Activated CD8-positive, alpha-beta memory T cell treated with anti-CD3 and anti-CD28 coated beads for 4 hours (primary cell): ENCODE measurements around the gene PTPN18.

ENCODE experiments used
- DNase-seq, 2 donors: peaks; one replicate each; pipeline ENCODE4 v3.0.0-alpha.2; 2020; ENCODE audit warnings: low read depth in 2 of 2

PTPN18 gene

GRCh38 chr2:130339885-130340745, 15.7 kb upstream of the PTPN18 start:
- DNase-seq = no peak

- DNase-seq = no peak
Observed at GRCh38 chr2:130341562-130342019, 14.3 kb upstream of the PTPN18 start.

GRCh38 chr2:130342020-130342532, 13.8 kb upstream of the PTPN18 start:
- DNase-seq = peak; percentile 61 to 70

GRCh38 chr2:130342533-130343275, 13.2 kb upstream of the PTPN18 start, which contains the start of gene IMP4:
TSS of gene IMP4 (plus strand) at chr2:130342897. CDS start at chr2:130342933, 36 bp downstream.
- DNase-seq = peak; percentile 84 to 91

- no peak for DNase-seq
Observed at GRCh38 chr2:130344578-130344977, 11.3 kb upstream of the PTPN18 start.

GRCh38 chr2:130345091-130345490, 10.8 kb upstream of the PTPN18 start:
- DNase-seq = no peak

- DNase-seq = no peak
Observed at GRCh38 chr2:130345611-130346010, 10.2 kb upstream of the PTPN18 start.

- no peak for DNase-seq
Observed at GRCh38 chr2:130346041-130346740, 9.7 kb upstream of the PTPN18 start.

GRCh38 chr2:130346741-130347066, 9.2 kb upstream of the PTPN18 start:
- DNase-seq = no peak

- DNase-seq = no peak
Observed at GRCh38 chr2:130347220-130347925, 8.5 kb upstream of the PTPN18 start.

GRCh38 chr2:130349174-130349573, 6.7 kb upstream of the PTPN18 start:
- DNase-seq = no peak

- DNase-seq = no peak
Observed at GRCh38 chr2:130351711-130352110, 4.1 kb upstream of the PTPN18 start.

GRCh38 chr2:130352237-130352636, 3.6 kb upstream of the PTPN18 start:
- DNase-seq = no peak

GRCh38 chr2:130353291-130354138, 2.3 kb upstream of the PTPN18 start:
- no peak for DNase-seq

GRCh38 chr2:130354139-130354428, 1.8 kb upstream of the PTPN18 start:
- no peak for DNase-seq

- no peak for DNase-seq
Observed at GRCh38 chr2:130355172-130355577, 681 bp upstream of the PTPN18 start.

GRCh38 chr2:130357864-130358263, 2.0 kb downstream of the PTPN18 start:
- DNase-seq = no peak

GRCh38 chr2:130358420-130359350, 2.8 kb downstream of the PTPN18 start:
- DNase-seq = no peak

GRCh38 chr2:130359466-130359865, 3.6 kb downstream of the PTPN18 start:
- DNase-seq = no peak

GRCh38 chr2:130363479-130363878, 7.6 kb downstream of the PTPN18 start:
- DNase-seq = no peak
